HPDE6-E6E7 (cell line): ENCODE measurements around the gene DMRTC2.
A peak's percentile ranks its signal among the peaks of the same experiment; 100 is the strongest.
"Not testable (repeated sequence)": the region's sequence is repeated elsewhere in the genome, so short reads cannot be mapped to it uniquely, and the experiment has no call there.

ENCODE experiments used
- DNase-seq: peaks from one replicate; pipeline ENCODE4 v3.0.0; 2011; ENCODE audit warnings: missing footprints; ENCODE audit errors: extremely low spot score

Gene DMRTC2

DNA sequence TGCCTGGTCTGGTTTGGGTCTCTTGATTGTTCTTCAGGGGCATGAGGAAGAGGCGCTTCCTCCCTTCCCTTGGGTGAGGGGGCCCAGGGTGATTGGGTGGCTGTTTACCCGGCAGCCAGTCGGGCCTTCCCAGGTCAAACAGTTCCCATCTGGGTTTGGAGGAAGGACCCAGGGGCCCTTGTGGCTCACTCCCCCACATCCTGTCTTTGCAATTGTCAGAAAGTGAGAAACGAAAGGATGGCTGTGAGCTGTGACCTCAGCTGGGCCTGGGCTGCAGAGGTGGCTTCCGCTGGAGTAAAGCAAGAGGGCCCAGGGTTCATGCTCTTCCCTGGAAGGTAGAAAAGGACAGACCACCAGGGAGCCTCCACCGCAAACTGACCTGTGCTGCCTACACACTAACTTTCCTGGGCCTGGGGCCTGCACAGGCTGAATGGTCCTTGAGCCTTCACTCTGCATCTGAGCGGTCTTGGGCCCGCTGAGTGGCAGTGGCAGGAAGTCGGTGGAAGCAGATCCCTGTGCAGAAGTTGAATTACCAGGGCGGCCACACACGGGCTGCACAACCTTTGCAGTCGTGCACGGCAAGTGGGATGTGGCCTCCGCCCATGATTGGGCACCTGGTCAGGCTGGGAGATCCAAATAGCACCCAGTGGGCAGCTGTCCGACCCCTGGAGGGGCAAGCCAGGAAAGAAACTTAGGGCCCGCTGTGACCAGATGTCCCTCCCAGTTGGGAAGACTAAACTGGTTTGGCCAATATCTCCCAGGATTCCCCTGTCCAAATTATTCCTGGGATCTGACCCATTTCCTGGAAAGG is 26.9 kb downstream of the DMRTC2 start:
- DNase-seq, result no peak

DNA sequence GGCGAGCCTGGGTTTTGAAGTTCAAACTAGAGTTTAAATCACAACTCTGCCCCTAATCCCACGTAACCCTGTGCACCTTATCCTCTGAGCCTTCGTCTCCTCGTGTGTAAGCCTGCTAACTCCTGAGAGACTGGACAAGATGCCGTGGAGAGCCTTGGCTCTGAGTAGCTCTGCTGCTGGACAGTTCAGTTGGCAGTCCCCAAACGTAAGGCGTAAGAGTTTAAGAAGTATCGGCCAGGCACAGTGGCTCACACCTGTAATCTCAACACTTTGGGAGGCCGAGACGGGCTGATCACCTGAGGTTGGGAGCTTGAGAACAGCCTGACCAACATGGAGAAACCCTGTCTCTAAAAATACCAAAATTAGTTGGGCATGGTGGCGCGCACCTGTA is 27.5 kb downstream of the DMRTC2 start:
- no peak for DNase-seq

DNA sequence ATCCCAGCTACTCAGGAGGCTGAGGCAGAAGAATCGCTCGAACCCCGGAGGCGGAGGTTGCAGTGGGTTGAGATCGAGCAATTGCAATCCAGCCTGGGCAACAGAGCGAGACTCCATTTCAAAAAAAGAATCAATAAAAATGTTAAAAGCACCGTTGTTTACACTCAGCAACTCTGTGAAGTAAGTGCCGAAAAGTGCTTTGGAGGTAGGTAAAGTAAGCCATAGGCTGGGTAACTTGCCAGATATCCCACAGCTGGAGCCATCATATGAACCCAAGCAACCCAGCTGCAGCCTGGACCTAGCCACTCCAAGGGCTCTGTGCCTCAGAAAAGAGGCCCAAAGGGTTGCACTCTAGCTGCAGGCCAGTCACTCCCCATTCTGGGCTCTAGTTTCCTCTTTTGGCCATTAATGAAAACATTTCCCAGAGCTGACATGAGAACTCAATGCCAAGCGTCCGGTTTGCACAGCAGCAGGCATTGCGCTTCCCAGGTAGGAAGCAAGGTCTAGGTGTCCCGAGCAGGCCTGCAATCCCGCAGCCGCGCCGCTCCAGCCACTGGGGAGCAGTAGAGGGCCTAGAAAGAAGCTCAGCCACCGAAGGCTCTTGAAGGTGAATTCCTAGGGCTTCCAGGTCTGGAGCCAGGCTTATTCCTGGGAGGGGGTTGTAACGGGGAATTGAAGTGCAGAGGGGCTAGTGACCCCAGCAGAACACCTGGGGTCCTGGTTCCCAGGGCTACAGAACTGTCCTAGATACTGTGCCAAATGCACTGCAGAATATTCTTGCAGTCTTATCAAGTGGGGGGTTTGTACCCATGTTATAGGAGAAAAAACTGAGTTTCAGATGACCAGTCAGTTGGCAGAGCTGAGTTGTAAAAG is 28.2 kb downstream of the DMRTC2 start:
- DNase-seq, result peak; percentile 80

- DNase-seq, result not testable (repeated sequence)
Measured at GRCh38 chr19:41875973-41876372, 31.1 kb downstream of the DMRTC2 start.

GRCh38 chr19:41876847-41877832 is 32.3 kb downstream of the DMRTC2 start, which contains the start of gene CD79A:
Gene CD79A (plus strand): TSS chr19:41877279. CDS start chr19:41877305, 26 bp downstream.
- DNase-seq, result no peak

DNA sequence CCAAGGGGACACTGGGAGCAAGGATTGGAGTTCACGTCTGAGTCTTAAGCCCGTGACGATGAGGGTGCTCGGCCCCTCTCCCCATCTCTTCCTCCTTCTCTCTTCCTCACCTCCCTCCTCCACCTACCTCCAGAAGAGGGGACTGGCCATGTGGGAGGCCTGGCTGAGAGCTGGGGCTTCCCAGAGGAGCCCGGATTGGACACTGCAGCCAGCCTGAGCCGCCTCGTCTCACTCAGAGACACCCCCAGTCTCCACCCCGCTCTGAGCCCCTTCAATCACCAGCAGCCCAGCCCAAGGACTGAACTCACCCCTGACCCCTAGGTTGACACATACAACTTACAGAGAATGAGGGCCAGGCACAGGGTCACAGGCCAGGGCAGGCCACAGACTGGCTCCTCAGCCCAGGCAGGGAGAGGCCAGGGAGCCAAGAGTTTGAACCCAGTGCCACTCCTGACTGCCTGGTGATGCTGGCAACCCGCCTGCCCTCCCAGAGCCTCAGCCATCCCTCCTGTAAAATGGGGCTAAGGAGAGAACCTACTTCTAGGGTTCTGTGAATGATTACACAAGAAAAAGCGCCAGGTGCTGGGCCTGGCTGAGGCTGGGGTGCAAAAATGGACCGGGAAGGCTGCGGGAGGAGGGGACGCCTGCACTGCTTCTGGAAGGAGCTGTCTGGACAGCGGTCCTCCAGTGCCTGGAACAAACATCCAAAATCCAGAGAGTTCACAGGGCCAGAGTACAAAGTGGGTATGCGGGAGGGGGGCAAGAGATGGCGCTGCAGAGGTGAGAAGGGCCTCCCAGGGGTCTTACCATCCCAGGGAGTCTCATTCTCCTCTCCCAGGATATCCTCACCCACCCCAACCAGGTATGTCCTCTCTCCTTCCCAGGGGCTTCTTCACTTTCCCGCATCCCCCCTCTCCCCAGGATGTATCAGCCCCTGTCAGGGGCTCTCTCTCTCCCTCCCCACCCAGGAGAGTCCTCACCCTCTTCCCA is 33.4 kb downstream of the DMRTC2 start:
- DNase-seq, result no peak

DNA sequence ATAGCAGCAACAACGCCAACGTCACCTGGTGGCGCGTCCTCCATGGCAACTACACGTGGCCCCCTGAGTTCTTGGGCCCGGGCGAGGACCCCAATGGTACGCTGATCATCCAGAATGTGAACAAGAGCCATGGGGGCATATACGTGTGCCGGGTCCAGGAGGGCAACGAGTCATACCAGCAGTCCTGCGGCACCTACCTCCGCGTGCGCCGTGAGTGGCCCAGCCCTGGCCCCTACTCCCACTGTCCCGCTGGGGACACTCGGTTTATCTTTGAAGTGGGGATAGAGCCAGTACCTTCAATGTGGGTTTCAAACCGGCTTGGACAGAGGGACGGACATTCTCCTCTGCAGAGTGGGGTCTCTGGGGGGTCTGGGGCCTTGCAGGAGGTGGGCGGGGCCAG is 34.2 kb downstream of the DMRTC2 start:
- DNase-seq, result no peak

GRCh38 chr19:41879670-41880328 is 35.0 kb downstream of the DMRTC2 start:
- no peak for DNase-seq

GRCh38 chr19:41880329-41880708 is 35.5 kb downstream of the DMRTC2 start:
- no peak for DNase-seq

- DNase-seq, result no peak
Measured at GRCh38 chr19:41882568-41883462, 38.0 kb downstream of the DMRTC2 start, which contains the start of gene ARHGEF1. Gene ARHGEF1 (plus strand): TSS chr19:41883184. CDS start chr19:41888083, 4,899 bp downstream.

DNA sequence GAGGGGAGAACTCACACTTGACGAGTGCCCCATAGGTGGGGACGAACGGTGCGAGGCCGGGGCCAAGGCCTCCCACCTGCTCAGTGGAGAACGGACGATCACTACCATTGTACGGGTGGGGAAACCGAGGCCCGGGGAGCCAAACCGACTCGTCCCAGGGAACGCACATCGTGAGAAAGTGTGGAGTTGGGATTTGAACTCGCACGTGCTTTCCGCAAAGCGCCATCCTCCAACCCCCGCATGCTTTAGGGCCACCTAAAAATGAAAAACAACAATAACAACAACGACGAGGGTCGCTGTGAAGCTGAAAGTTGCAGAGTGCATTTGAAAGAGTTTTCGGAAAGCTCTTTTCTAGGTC is 38.6 kb downstream of the DMRTC2 start:
- DNase-seq, result no peak

DNA sequence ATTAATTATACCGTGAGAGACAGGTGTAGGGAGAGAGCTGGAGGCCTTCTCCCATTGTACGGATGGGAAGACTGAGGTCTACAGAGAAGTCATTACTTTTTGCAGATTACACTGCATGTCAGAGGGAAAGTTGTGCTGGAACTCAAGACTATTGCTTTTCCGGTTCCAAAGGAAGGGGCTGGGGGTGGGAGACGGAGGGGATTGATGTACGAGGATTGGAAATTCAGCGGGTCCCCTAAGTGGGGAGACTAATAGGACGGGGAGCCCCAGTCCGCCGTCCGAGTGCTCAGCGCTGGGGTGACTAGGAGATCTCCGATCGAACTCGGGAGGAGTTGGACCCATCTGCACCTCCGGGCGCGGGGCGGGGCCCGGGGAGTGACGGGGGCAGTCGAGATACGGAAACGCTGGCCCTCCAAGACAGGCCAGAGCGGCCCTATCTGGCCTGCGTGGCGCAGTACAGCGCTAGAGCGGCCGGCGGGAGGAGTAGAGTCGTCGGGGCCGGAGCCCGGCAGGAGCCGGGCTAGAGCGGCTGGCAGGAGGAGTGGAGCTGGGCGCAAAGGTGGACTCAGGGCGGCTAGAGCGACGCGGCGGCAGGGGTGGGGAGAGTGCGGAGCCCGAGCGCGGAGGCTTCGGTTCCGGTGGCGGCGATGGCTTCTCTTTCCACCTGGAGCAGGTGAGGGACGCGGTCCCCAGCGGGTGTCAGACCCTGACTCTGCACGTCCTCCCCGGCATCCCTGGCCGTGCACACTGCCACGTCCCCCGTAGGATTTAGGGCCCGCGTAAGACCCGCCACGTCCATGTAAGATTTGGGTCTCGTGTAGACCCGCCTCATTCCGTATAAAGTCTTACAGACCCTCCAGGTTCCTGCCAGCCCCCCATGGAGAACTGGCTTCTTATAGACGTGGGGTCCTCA is 39.2 kb downstream of the DMRTC2 start:
- peak; percentile 96 for DNase-seq

DNA sequence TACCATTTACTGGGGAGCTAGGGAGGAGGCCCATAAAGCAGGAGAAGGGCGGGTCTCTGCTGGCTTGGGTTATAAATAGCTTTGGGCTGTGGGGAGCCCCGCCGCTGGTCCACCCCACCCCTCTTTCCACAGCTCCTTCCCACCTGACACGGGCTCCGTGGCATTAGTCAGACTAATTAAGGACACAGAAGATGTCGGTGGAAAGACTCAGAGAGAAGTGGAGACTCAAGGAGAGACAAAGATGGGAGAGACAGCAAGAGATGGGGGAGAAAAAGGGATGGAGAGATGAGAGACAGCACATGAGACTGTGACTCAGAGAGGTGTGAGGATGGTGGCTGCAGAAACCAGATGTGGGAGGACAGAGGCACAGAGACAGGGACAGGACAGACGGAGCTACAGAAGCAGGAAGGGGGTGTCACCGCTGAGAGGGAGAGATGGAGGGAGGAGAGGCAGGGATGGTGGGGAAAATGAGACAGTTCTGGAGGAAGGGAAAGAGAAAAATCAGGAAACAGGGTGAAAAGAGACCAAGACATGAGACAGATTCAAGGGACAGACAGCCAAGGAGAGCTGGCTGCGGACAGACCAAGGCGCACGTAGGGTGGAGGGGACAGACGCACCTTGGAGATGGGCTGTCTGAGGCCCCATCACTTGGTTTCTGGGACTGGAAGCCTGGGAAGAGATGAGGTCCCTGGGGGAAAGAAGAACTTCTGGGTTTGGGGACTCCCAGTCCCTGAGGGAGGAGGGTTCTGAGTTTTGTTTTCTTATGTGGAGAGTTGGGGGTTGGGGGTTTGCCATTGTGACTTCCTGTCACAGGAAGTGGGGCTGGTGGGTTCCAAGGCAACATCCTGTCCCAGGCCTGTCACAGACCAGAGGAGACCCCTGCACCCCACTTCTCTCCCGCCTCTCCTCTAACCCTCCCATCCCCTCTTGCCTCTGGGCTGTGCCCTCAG is 42.2 kb downstream of the DMRTC2 start:
- DNase-seq, result no peak

DNA sequence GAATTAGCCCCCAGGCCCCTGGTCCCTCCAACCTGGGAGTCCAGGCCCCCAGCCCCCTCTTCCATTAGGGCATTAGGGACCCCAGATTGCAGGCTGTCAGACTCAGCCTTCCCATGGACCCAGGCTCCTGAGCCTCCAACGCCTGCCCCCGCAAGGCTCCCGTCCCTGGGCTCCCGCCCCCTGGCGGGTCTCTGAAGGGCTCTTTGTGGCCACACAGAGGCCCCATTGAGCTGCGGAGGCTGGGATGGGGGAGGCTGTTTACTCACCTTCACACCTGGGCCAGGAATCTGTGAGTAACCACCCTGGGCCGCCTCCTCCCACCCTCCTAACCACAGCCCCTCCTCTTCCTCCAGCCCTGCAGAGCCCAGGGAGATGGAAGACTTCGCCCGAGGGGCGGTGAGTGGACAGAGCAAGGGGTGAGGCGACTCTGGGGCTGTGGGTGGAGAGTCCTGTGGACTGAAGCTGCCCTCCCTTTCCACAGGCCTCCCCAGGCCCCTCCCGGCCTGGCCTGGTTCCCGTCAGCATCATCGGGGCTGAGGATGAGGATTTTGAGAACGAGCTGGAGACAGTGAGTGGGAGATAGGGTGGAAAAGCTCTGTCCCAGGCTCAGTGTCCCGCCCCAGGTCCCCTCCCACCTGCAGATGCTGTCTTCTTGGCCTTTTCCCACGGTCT is 43.0 kb downstream of the DMRTC2 start:
- DNase-seq, result peak; percentile 95

- DNase-seq, result no peak
Measured at GRCh38 chr19:41888926-41889325, 44.1 kb downstream of the DMRTC2 start.

- no peak for DNase-seq
Measured at GRCh38 chr19:41889896-41890295, 45.1 kb downstream of the DMRTC2 start.
